B cell (primary cell): ENCODE data around the gene SIK3. TPM values are rescaled to one million over a fixed set of nuclear protein-coding genes. Genes with fewer than 3 reads are reported as not detected.
A peak's percentile ranks its signal among the peaks of the same experiment; 100 is the strongest.

ENCODE experiments used
- ATAC-seq: fragments of 200-7000 bp; cut with Tn5 transposase; one replicate; pipeline ENCODE4 v1.10.0; 2021; ENCODE audit warnings: low read depth, mild to moderate bottlenecking, moderate number of reproducible peaks, moderate library complexity
- CTCF ChIA-PET: fragments of 350-600 bp; sonication (Branson Sonifier 250); formaldehyde crosslinking; loops from one replicate; lab custom pipeline; 2021; ENCODE audit warnings: antibody characterized with exemption, inconsistent platforms; lab: Charles Lee
- POLR2A ChIA-PET: fragments of 350-600 bp; sonication (Branson Sonifier 250); formaldehyde crosslinking; loops from one replicate; lab custom pipeline; 2021; ENCODE audit warnings: antibody characterized with exemption; lab: Charles Lee
- DNase-seq: peaks from one replicate; pipeline ENCODE4 v3.0.0; 2013
- H2AFZ ChIP-seq: 2 replicates; pipeline ENCODE4 v1.6.1; 2012; ENCODE audit warnings: mild to moderate bottlenecking, low read depth, low read length; ENCODE audit not compliant: insufficient read depth, poor library complexity, severe bottlenecking
- H3K27ac ChIP-seq, 2 donors: 1 replicate in 1 of 2; 2 replicates in 1 of 2; pipeline ENCODE4 v1.5.1; 2012 to 2013; ENCODE audit warnings: low read length in 2 of 2, mild to moderate bottlenecking in 2 of 2, moderate library complexity in 1 of 2
- H3K27me3 ChIP-seq, 4 experiments: fragments of 200-600 bp in 1 of 4; sonication (generic) in 1 of 4; replicated peaks in 1 of 4; 1 replicate in 2 of 4; 2 replicates in 2 of 4; pipeline versions ENCODE4 v1.6.1 to v1.7.0; 2013 to 2016; ENCODE audit warnings: low read length in 3 of 4, mild to moderate bottlenecking in 2 of 4, mixed read lengths in 1 of 4, moderate library complexity in 1 of 4; ENCODE audit not compliant: insufficient read depth in 4 of 4, control insufficient read depth in 3 of 4; ENCODE audit errors: control extremely low read depth in 1 of 4
- H3K36me3 ChIP-seq, 2 experiments: replicated peaks in 1 of 2; 1 replicate in 1 of 2; 2 replicates in 1 of 2; pipeline versions ENCODE4 v1.6.1 to v1.7.1; 2013; ENCODE audit warnings: low read length in 1 of 2; ENCODE audit not compliant: insufficient read depth in 2 of 2, control insufficient read depth in 1 of 2; ENCODE audit errors: control extremely low read depth in 1 of 2, extremely low read depth in 1 of 2
- H3K4me1 ChIP-seq, 2 donors: fragments of 200-600 bp in 1 of 2; sonication (generic) in 1 of 2; 1 replicate in 1 of 2; 2 replicates in 1 of 2; pipeline versions ENCODE4 v1.5.1 to v1.6.1; 2013 to 2017; ENCODE audit warnings: low read length in 2 of 2; ENCODE audit not compliant: control insufficient read depth in 2 of 2, insufficient read depth in 2 of 2
- H3K4me2 ChIP-seq: replicated peaks from 2 replicates; pipeline ENCODE3; 2012; ENCODE audit warnings: mild to moderate bottlenecking, low read depth, low read length; ENCODE audit not compliant: poor library complexity, severe bottlenecking
- H3K4me3 ChIP-seq, 5 experiments: fragments of 200-600 bp in 1 of 5; sonication (generic) in 1 of 5; 1 replicate in 3 of 5; 2 replicates in 2 of 5; pipeline versions ENCODE4 v1.5.1 to v1.7.0; 2011 to 2016; ENCODE audit warnings: low read length in 4 of 5, mild to moderate bottlenecking in 4 of 5, low read depth in 2 of 5, control low read depth in 1 of 5, moderate library complexity in 1 of 5; ENCODE audit not compliant: insufficient read depth in 1 of 5; ENCODE audit errors: control extremely low read depth in 1 of 5, extremely low read depth in 1 of 5
- H3K79me2 ChIP-seq: fragments of 200-600 bp; sonication (generic); one replicate; pipeline ENCODE4 v1.6.0; 2016; ENCODE audit warnings: low read length; ENCODE audit not compliant: control insufficient read depth, insufficient read depth
- H3K9ac ChIP-seq: fragments of 200-600 bp; sonication (generic); 2 replicates; pipeline ENCODE4 v1.6.1; 2017; ENCODE audit warnings: mild to moderate bottlenecking, low read length, moderate library complexity
- H3K9me3 ChIP-seq, 3 donors: one replicate each; pipeline versions ENCODE4 v1.6.1 to v1.7.1; 2013; ENCODE audit warnings: low read length in 2 of 3; ENCODE audit not compliant: control insufficient read depth in 2 of 3, insufficient read depth in 1 of 3; ENCODE audit errors: control extremely low read depth in 1 of 3
- H4K20me1 ChIP-seq: 2 replicates; pipeline ENCODE4 v1.6.0; 2012; ENCODE audit warnings: mild to moderate bottlenecking, low read length; ENCODE audit not compliant: insufficient read depth, control insufficient read depth, poor library complexity, severe bottlenecking
- H3K27ac Mint-ChIP-seq: one replicate; pipeline ENCODE4 v1.8.0; 2021; ENCODE audit warnings: mixed read lengths
- H3K27me3 Mint-ChIP-seq: one replicate; pipeline ENCODE4 v1.8.0; 2021; ENCODE audit warnings: mixed read lengths
- H3K4me1 Mint-ChIP-seq: one replicate; pipeline ENCODE4 v1.8.0; 2021; ENCODE audit warnings: mixed read lengths
- H3K4me3 Mint-ChIP-seq: one replicate; pipeline ENCODE4 v1.8.0; 2021; ENCODE audit warnings: mixed read lengths
- H3K9me3 Mint-ChIP-seq: one replicate; pipeline ENCODE4 v1.8.0; 2022; ENCODE audit warnings: mixed read lengths; ENCODE audit not compliant: insufficient read depth
- CTCF ChIP-seq: fragments of 200-600 bp; IDR thresholded peaks from one replicate; pipeline ENCODE4 v1.8.0; 2022; ENCODE audit warnings: antibody characterized with exemption, mild to moderate bottlenecking
- EZH2 ChIP-seq: IDR thresholded peaks from 2 replicates; pipeline ENCODE4 v1.6.1; 2012; ENCODE audit warnings: borderline replicate concordance, low read depth, mild to moderate bottlenecking, moderate library complexity, low read length; ENCODE audit not compliant: insufficient read depth, poor library complexity, severe bottlenecking
- WGBS: methylation state at CpG from one replicate; pipeline ENCODE4 v1.1.5; 2013; ENCODE audit warnings: missing lambda C conversion rate; ENCODE audit not compliant: insufficient coverage; 5-methylcytosine and 5-hydroxymethylcytosine counted together
- intact Hi-C: fragments of 100-400 bp; cut with micrococcal nuclease; formaldehyde crosslinking; loops from one replicate; pipeline ENCODE4 v1.10.0; 2022
- polyA plus RNA-seq: library from polyadenylated mRNA; depleted of rRNA; stranded (reverse); fragments of >200 nt; gene quantifications from 2 replicates; pipeline ENCODE4 v1.2.3, GENCODE V29; 2012
- total RNA-seq, 2 donors: library from RNA; stranded (reverse); fragments of 120-200 nt in 1 of 2; gene quantifications; 1 replicate in 1 of 2; 2 replicates in 1 of 2; pipeline versions ENCODE4 v1.2.3 to v1.2.4, GENCODE V29; 2013 to 2022

The SIK3 gene
- total and polyA plus RNA-seq, 2 donors (not counting 1 experiment from before 2014, with no cell fraction given) = 36.5 to 180 TPM

GRCh38 chr11:116984186-116984585 lies 114.0 kb downstream of the SIK3 start:
- H3K9me3 ChIP-seq = peaks cover 0 to 3% (median 0%) of the 10 kb centered on the region in 3 donors
- Mint-ChIP-seq H3K27me3 (no peaks in the 10 kb centered on the region), H3K9me3 (no peaks in the 10 kb centered on the region), H3K4me1 (peaks cover 80% of the 10 kb centered on the region), H3K4me3 (no peak overlapping the region), H3K27ac (no peak overlapping the region)
- intact Hi-C loops = loop anchor here (5.0 kb wide), 1 partner anchor 38 kb away; no protein-coding TSS in a partner anchor
- TF ChIP-seq EZH2 (no peak), CTCF (no peak)
- H3K27me3 ChIP-seq = no peaks in the 10 kb centered on the region
- no peak overlapping the region for H3K9ac ChIP-seq
- no peaks in the 10 kb centered on the region for H4K20me1 ChIP-seq
- ChIA-PET POLR2A (no interaction called here), CTCF (interaction anchor here (0.9 to 1.4 kb wide), 2 partner anchors 9 to 55 kb away, joined by 3 read pairs; no protein-coding TSS in a partner anchor)
- H3K4me1 ChIP-seq = peaks cover 77% of the 10 kb centered on the region in 2 donors
- ATAC-seq = no peak
- 80% methylated on average over 2 of the region's 4 CpGs for WGBS
- H3K79me2 ChIP-seq = peaks cover 95% of the 10 kb centered on the region
- H3K4me2 ChIP-seq = no peak overlapping the region
- peak overlapping the region in 1 of 2 donors; percentile 42 for H3K27ac ChIP-seq
- DNase-seq = no peak
- H2AFZ ChIP-seq = no peak overlapping the region
- no peaks in the 10 kb centered on the region for H3K36me3 ChIP-seq
- H3K4me3 ChIP-seq = no peak overlapping the region

- Histone ChIP-seq H3K27ac (peak overlapping the region; percentile 91 to 94), H3K36me3 (no peaks in the 10 kb centered on the region), H3K4me3 (peak overlapping the region in 2 of 5 experiments; percentile 16 to 65), H3K79me2 (peaks cover 97% of the 10 kb centered on the region), H3K9ac (peak overlapping the region; percentile 66), H3K4me2 (peak overlapping the region; percentile 77), H3K4me1 (peaks cover 69 to 75% of the 10 kb centered on the region in 2 donors), H2AFZ (peak overlapping the region; percentile 3), H3K9me3 (no peaks in the 10 kb centered on the region), H4K20me1 (no peaks in the 10 kb centered on the region), H3K27me3 (no peaks in the 10 kb centered on the region)
- TF ChIP-seq EZH2 = no peak
- ATAC-seq = peak; percentile 14
- 0% methylated on average over 1 of the region's 4 CpGs for WGBS
- H3K27me3 Mint-ChIP-seq = no peaks in the 10 kb centered on the region
- H3K27ac Mint-ChIP-seq = peak overlapping the region; percentile 95
- H3K4me3 Mint-ChIP-seq = peak overlapping the region; percentile 85
- CTCF ChIA-PET = interaction anchor here (0.7 to 2.1 kb wide), 3 partner anchors 13 to 124 kb away, joined by 3 to 7 read pairs (median 3); no protein-coding TSS in a partner anchor
- POLR2A ChIA-PET = interaction anchor here (1.5 kb wide), 1 partner anchor 42 kb away, joined by 5 read pairs; no protein-coding TSS in a partner anchor
- no peaks in the 10 kb centered on the region for H3K9me3 Mint-ChIP-seq
- H3K4me1 Mint-ChIP-seq = peaks cover 70% of the 10 kb centered on the region
- DNase-seq = peak; percentile 59
- intact Hi-C loops = loop anchor here (1.0 to 5.0 kb wide), 2 partner anchors 12 to 41 kb away; no protein-coding TSS in a partner anchor
These were observed 116.9 kb downstream of the SIK3 start for GRCh38 chr11:116981266-116981885.
